Mesendoderm (in vitro differentiated cells): Measurements from ENCODE around the gene IFNA16. TPM values are rescaled to one million over a fixed set of nuclear protein-coding genes. Genes with fewer than 3 reads are reported as not detected.
"Not testable (repeated sequence)": the region's sequence is repeated elsewhere in the genome, so short reads cannot be mapped to it uniquely, and the experiment has no call there.

Source experiments
- DNase-seq: peaks from one replicate; pipeline ENCODE4 v3.0.0; 2013
- H2AK5ac ChIP-seq: 2 replicates; pipeline ENCODE4 v1.6.1; 2013; ENCODE audit warnings: low read length, inconsistent platforms
- H2BK120ac ChIP-seq: 2 replicates; pipeline ENCODE4 v1.6.1; 2013; ENCODE audit warnings: low read depth, mild to moderate bottlenecking, low read length, moderate library complexity, mixed read lengths
- H2BK15ac ChIP-seq: replicated peaks from 2 replicates; pipeline ENCODE4 v1.6.1; 2013; ENCODE audit warnings: low read depth, mild to moderate bottlenecking, moderate library complexity
- H2BK5ac ChIP-seq: 2 replicates; pipeline ENCODE4 v1.6.1; 2013; ENCODE audit warnings: low read length, inconsistent platforms
- H3K18ac ChIP-seq: 2 replicates; pipeline ENCODE4 v1.6.1; 2013; ENCODE audit warnings: mild to moderate bottlenecking, low read length, mixed read lengths
- H3K23ac ChIP-seq: one replicate; pipeline ENCODE4 v1.6.1; 2013; ENCODE audit warnings: low read length
- H3K27ac ChIP-seq: 2 replicates; pipeline ENCODE4 v1.5.1; 2013; ENCODE audit warnings: low read depth, mild to moderate bottlenecking, inconsistent platforms, low read length, moderate library complexity
- H3K27me3 ChIP-seq: 2 replicates; pipeline ENCODE4 v1.6.1; 2013; ENCODE audit warnings: low read length, control low read depth, mild to moderate bottlenecking, inconsistent platforms; ENCODE audit not compliant: insufficient read depth, poor library complexity
- H3K36me3 ChIP-seq: 2 replicates; pipeline ENCODE4 v1.6.1; 2013; ENCODE audit warnings: low read length, inconsistent platforms; ENCODE audit not compliant: control insufficient read depth, insufficient read depth
- H3K4ac ChIP-seq: one replicate; pipeline ENCODE4 v1.6.1; 2013; ENCODE audit warnings: low read depth, mild to moderate bottlenecking, low read length, moderate library complexity
- H3K4me1 ChIP-seq: 2 replicates; pipeline ENCODE4 v1.6.1; 2013; ENCODE audit warnings: low read depth, low read length, inconsistent platforms; ENCODE audit not compliant: control insufficient read depth
- H3K4me2 ChIP-seq: 2 replicates; pipeline ENCODE4 v1.6.1; 2013; ENCODE audit warnings: low read length
- H3K4me3 ChIP-seq: 2 replicates; pipeline ENCODE4 v1.5.1; 2013; ENCODE audit warnings: mild to moderate bottlenecking, low read length
- H3K56ac ChIP-seq: one replicate; pipeline ENCODE4 v1.6.1; 2013; ENCODE audit warnings: low read length
- H3K79me1 ChIP-seq: 2 replicates; pipeline ENCODE4 v1.6.1; 2013; ENCODE audit warnings: low read length, inconsistent platforms
- H3K79me2 ChIP-seq: 2 replicates; pipeline ENCODE4 v1.6.1; 2013; ENCODE audit warnings: mild to moderate bottlenecking, low read length; ENCODE audit not compliant: control insufficient read depth, insufficient read depth
- H3K9ac ChIP-seq: 2 replicates; pipeline ENCODE4 v1.6.1; 2013; ENCODE audit warnings: low read length, inconsistent platforms
- H4K5ac ChIP-seq: one replicate; pipeline ENCODE4 v1.6.1; 2013; ENCODE audit warnings: low read length
- H4K8ac ChIP-seq: one replicate; pipeline ENCODE4 v1.6.1; 2013; ENCODE audit warnings: low read depth, mild to moderate bottlenecking, control low read depth, low read length, moderate library complexity
- WGBS: extraction: QIAGEN DNeasy Blood & Tissue Kit; methylation state at CpG from one replicate; pipeline ENCODE4 v1.1.7; 2013; ENCODE audit warnings: low lambda C conversion rate, missing lambda C conversion rate; ENCODE audit not compliant: insufficient coverage; ENCODE audit errors: extremely low coverage; 5-methylcytosine and 5-hydroxymethylcytosine counted together
- polyA plus RNA-seq, 2 experiments: library from polyadenylated mRNA; stranded (reverse); fragments of 200-250 nt; gene quantifications; one replicate each; pipeline ENCODE4 v1.2.3, GENCODE V29; 2013

Gene IFNA16
- polyA plus RNA-seq (2013, experiment 1 of 2), result not detected
- not detected for polyA plus RNA-seq (2013, experiment 2 of 2)

DNA sequence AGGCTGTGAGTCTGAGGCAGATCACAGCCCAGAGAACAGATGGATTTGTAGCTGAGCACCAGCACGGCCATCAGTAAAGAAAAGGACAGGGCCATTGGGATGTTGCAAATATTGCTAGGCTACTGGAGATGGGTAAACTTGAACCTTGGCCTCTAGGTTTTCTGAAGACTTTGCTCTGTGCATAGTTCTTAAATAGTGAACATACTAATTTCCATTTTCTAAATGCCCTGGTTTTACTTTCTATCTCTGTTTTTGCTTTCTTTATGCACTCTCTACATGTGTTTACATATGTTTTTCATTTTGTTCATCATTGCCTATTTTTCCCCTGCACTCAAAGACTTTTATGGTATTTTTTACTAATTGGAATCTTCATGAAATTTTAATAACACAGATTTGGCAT, at the start of gene IFNA16:
TSS of gene IFNA16 (minus strand) at position 101 of the 400 bp plus-strand sequence. CDS start at position 95, 6 bp downstream.
- H3K36me3 ChIP-seq, H2BK15ac ChIP-seq, H3K4me3 ChIP-seq, H3K23ac ChIP-seq, H3K56ac ChIP-seq, H3K4me1 ChIP-seq, H3K79me2 ChIP-seq, DNase-seq, H2BK120ac ChIP-seq, H4K5ac ChIP-seq, H2AK5ac ChIP-seq, H3K27ac ChIP-seq, H3K4me2 ChIP-seq, H4K8ac ChIP-seq, H3K18ac ChIP-seq, H2BK5ac ChIP-seq, H3K9ac ChIP-seq, H3K79me1 ChIP-seq, H3K27me3 ChIP-seq, H3K4ac ChIP-seq: not testable (repeated sequence)
- no CpG with 5 or more reads among the region's 1 CpG for WGBS

DNA sequence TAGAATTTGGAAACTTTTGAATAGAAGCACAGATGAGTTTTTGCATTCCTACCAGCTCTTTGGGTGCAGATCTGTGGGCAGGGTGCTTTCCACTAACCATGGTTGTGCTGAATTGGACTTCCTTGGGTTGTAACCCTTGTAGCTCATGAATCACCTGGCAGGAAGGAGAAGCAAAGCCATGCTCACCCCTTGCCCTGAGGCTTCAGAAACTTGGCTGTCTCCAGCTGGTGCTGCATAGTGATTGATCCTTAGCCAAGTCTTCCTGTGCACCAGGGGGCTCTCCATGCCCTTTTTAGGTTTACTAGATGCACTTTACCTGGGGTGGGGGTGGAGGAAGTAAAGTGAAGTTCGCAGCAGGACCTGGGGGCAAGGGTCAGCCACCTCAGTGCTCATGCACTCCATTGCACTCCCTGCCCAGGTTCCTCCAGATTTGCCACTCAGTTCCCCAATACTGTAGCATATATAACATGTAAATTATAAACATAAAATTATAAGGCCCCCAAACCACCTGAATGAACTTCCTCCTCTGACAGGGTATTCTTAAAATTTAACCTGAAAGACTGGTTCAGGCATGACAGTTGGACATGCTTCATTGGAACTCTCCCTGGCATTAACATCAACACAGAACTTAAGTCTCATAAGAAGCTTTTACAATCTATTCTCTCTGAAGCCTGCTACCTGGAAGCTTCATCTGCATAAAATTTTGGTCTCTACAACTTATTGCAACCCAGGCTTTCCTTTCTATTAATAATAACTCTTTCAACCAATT, 48.5 kb upstream of the IFNA16 start:
- Histone ChIP-seq H3K79me2 (no peaks in the 10 kb centered on the region), H2BK5ac (no peak overlapping the region), H3K4me3 (no peak overlapping the region), H3K9ac (no peak overlapping the region), H3K18ac (no peak overlapping the region), H4K5ac (no peak overlapping the region), H3K4ac (no peak overlapping the region), H3K4me1 (no peaks in the 10 kb centered on the region), H3K27ac (no peak overlapping the region), H3K79me1 (no peaks in the 10 kb centered on the region), H3K56ac (no peak overlapping the region), H3K4me2 (no peak overlapping the region), H3K23ac (no peak overlapping the region), H2AK5ac (no peak overlapping the region), H2BK120ac (no peak overlapping the region), H4K8ac (no peak overlapping the region), H3K36me3 (no peaks in the 10 kb centered on the region), H2BK15ac (no peak overlapping the region), H3K27me3 (peaks cover 24% of the 10 kb centered on the region)
- no CpG with 5 or more reads among the region's 1 CpG for WGBS
- DNase-seq, result peak; percentile 14

DNA sequence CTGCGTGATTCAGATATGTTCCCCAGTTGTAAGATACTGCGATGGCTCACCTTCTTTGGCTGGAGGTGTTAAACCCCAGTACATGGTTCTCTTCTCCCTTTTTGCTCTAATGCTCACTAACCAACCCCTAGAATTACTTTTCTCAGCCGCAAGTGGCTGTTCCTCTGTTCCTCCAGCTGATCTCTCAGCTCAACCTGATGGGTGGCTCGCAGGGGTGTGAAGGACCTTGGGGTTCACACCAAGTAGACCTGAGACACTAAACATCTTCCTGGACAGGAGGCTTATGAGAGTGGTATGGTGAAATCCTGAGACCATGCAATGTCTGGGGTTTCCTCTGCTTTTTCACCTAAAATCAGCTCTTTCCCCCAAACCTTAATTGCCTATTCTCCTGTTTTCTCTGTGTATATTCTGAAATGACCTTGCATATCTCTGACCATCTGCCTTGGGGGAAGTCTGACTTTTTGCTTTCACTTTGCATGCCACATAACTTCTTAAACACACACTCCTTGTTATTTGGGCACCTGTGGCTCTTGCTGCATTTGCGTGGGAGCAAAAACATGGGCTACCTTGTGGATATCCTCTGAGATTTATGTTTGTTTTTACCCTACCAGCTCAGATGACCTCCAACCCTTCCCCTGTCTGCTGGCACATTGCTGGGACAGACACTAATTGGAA, 38.6 kb upstream of the IFNA16 start:
- Histone ChIP-seq H3K4me3 (no peak overlapping the region), H2AK5ac (no peak overlapping the region), H3K56ac (no peak overlapping the region), H3K27me3 (no peaks in the 10 kb centered on the region), H3K9ac (no peak overlapping the region), H3K4me1 (no peaks in the 10 kb centered on the region), H2BK5ac (no peak overlapping the region), H3K79me1 (no peaks in the 10 kb centered on the region), H3K18ac (no peak overlapping the region), H4K5ac (no peak overlapping the region), H3K36me3 (no peaks in the 10 kb centered on the region), H3K79me2 (no peaks in the 10 kb centered on the region), H3K27ac (no peak overlapping the region), H4K8ac (no peak overlapping the region), H2BK15ac (no peak overlapping the region), H3K23ac (no peak overlapping the region), H3K4me2 (no peak overlapping the region), H3K4ac (no peak overlapping the region), H2BK120ac (no peak overlapping the region)
- DNase-seq, result no peak
- no CpG with 5 or more reads among the region's 5 CpGs for WGBS

DNA sequence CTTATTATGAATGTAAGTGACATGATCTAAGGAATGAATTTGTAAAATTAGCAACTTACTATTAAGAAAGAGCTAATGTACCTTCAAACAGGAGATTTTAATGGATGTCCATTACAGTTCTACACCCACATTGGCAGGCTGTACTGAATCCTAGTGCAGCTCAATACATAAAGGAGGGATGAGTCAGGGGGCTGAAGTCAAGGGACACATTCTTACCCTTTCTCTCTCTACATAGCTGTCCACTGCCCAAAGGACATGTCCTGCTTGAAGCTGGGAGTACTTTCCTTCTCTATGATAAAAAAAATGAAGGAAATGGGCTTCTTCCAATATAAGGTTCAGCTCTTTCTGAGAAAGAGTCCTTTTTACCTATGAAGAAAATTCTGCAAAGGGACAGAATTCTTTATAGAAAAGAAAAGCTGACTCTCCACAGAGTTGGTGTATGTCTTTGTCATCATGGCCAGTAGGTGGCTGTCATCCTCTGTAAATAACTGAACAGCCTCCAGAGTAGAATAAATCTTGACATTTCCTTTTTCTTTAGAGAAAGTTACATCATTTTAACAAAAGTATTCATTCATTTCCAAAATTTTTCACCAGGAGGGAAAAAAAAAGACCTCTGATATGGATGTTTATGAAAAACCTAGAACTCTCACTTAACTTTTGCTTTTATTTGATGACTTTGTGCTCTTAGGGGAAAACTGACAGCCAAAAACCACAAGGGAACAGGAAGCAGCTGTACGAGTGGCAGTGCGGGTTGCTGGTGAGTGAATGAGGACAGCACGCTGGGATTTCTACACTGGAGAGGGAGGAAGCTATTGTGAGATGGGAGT, 35.8 kb upstream of the IFNA16 start:
- no CpG with 5 or more reads among the region's 3 CpGs for WGBS
- H4K5ac ChIP-seq, result no peak overlapping the region
- H3K36me3 ChIP-seq, result no peaks in the 10 kb centered on the region
- no peak overlapping the region for H2AK5ac ChIP-seq
- no peak overlapping the region for H3K23ac ChIP-seq
- H2BK120ac ChIP-seq, result no peak overlapping the region
- no peak overlapping the region for H2BK15ac ChIP-seq
- H3K4me1 ChIP-seq, result no peaks in the 10 kb centered on the region
- H3K9ac ChIP-seq, result no peak overlapping the region
- no peaks in the 10 kb centered on the region for H3K79me1 ChIP-seq
- no peak overlapping the region for H3K18ac ChIP-seq
- no peak overlapping the region for H3K4ac ChIP-seq
- no peaks in the 10 kb centered on the region for H3K27me3 ChIP-seq
- no peak overlapping the region for H2BK5ac ChIP-seq
- DNase-seq, result peak; percentile 59
- H3K4me3 ChIP-seq, result no peak overlapping the region
- H3K27ac ChIP-seq, result no peak overlapping the region
- no peaks in the 10 kb centered on the region for H3K79me2 ChIP-seq
- no peak overlapping the region for H4K8ac ChIP-seq
- H3K4me2 ChIP-seq, result no peak overlapping the region
- H3K56ac ChIP-seq, result no peak overlapping the region

DNA sequence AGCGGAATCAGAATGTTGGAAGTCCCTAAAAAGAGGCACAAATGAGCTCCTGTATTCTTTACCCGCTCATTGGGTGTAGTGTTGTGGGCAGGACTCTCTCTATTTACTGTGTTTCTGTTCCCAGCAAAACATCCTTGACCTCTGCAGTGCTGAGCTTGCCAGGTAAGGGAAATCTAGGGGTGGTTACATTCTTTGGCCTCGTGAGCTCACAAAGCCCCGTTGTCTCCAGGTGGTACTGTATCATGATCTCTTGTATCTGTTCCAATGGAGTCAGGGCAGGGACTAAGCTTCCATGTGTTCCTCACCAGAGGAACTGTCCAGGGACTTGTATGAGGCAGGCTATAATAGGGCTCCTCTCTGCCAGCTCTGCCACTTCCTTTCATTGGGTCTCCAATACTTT, 34.5 kb upstream of the IFNA16 start:
- Histone ChIP-seq H3K4me2 (no peak overlapping the region), H3K4ac (no peak overlapping the region), H3K27me3 (no peaks in the 10 kb centered on the region), H3K79me2 (no peaks in the 10 kb centered on the region), H3K56ac (no peak overlapping the region), H4K5ac (no peak overlapping the region), H3K79me1 (no peaks in the 10 kb centered on the region), H3K4me1 (no peaks in the 10 kb centered on the region), H3K18ac (no peak overlapping the region), H2AK5ac (no peak overlapping the region), H3K23ac (no peak overlapping the region), H3K27ac (no peak overlapping the region), H2BK120ac (no peak overlapping the region), H3K4me3 (no peak overlapping the region), H3K36me3 (no peaks in the 10 kb centered on the region), H2BK5ac (no peak overlapping the region), H3K9ac (no peak overlapping the region), H2BK15ac (no peak overlapping the region), H4K8ac (no peak overlapping the region)
- DNase-seq, result no peak
- no CpG with 5 or more reads among the region's 4 CpGs for WGBS
